ENCODE data around the gene DGKK.
"Not testable (repeated sequence)": the region's sequence is repeated elsewhere in the genome, so short reads cannot be mapped to it uniquely, and the experiment has no call there.

DGKK gene

GRCh38 chrX:50407976-50408375 lies 62.6 kb downstream of the DGKK start:
- DNase-seq = no peak

DNA sequence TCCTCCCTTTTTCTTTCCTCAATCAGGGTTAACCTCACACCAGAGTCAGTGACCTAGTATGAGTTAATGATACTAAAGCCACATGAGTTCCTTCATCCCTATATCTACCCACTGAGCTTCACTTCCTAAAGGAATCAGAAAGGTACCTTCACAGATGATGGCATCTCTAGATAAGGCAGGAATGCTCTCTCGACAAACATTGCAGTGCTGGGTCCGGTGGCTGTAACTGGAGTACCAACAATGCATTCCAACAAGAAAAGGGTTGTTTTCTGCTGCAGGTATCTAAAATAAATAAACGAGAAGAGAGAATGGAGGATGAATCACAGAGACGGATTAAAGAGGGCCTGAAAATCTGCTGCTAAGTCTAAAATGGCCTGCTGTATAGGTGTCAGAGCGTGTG lies 66.7 kb downstream of the DGKK start:
- DNase-seq = no peak

DNA sequence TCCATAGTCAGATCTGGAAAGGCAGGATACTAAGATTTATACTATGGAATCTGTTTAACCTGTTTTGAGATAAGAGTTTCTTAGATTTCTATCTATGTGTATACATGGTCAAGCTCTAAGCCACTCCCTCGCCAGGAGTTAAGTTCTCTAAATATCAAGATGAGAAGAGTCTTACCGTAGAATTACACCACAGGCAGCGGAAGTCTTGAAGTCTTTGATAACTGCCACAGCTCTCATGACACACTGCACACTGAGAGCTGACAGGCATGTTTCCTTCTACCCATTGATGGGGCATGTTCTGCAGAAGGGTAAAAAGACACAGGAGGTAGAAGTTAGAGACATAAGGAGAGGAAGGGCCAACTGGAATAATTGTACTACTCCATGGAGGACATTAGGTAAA lies 67.7 kb downstream of the DGKK start:
- no peak for DNase-seq

DNA sequence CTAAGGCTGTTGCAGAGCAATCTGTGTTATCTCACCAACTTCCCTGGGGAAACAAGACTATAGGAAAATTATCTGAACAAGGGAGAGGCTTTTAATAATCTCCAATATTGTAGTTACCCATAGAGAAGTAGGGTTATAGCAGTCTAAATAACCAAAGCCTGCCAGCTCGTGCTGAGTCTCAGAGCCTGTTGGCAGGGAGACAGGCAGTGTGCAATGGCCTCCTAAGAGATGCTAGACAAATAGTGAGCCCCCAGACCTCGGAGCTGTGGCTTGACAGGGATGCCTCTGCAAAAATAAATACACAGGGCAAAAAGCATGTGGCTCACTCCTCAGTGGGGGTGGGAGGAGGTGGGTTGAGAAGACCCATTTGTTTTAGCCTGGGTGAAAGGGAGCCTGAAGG lies 76.7 kb downstream of the DGKK start:
- no peak for DNase-seq

- DNase-seq = no peak
Observed at GRCh38 chrX:50386520-50386919, 84.1 kb downstream of the DGKK start.

GRCh38 chrX:50381729-50382415 lies 88.8 kb downstream of the DGKK start:
- no peak for DNase-seq

DNA sequence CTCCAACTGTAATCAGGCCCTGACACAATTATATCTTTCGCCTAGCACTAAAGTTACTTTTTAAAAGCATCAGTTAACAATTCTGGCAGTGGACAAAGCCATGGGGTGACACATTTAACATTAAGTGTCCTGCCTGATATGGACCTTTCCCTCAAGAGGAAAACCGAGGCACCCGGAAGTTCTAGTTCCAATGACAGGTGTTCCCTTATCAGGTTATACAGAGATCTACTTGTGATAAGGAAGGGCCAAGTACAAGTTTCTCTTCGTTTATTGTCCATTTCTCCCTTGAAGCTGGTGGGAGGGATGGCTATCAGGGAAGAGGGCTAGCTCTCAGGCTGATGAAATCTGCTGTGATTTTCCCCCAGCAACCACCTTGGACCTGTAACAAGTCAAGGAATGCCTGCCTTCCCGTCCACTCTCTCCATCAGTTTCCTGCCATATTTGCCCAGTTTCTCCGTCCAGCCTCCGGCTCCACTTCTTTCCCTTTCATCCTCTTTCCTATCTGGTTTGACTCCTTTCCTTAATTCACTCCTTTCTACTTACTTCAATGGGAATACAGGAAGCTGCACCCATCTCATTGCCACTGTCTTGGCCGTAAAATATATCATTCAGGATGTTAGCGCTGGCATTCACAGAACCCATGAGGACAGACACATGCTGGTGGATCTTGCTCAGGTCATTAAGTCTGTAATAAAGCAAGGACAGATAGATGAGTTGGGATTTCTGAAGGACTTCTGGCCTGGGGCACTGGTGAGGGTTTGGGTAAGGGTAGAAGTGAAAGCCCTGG lies 95.0 kb downstream of the DGKK start:
- no peak for DNase-seq

GRCh38 chrX:50372966-50373365 lies 97.7 kb downstream of the DGKK start:
- DNase-seq = no peak

DNA sequence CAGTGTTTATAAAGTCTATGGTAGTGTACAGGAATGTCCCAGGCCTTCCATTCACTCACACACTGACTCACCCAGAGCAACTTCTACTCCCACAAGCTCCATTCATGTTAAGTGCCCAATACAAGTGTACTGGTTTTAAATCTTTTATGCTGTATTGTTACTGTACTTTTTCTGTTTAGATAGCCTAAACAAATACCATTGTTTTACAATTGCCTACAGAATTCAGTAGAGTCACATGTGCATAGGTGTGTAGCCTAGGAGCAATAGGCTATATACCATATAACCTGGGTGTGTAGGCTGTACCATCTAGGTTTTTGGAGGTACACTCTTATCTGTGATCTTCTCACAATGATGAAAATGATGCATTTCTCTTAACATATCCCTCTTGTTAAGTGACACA lies 126.7 kb downstream of the DGKK start:
- no peak for DNase-seq

- no peak for DNase-seq
Observed at GRCh38 chrX:50333308-50333707, 137.3 kb downstream of the DGKK start.

DNA sequence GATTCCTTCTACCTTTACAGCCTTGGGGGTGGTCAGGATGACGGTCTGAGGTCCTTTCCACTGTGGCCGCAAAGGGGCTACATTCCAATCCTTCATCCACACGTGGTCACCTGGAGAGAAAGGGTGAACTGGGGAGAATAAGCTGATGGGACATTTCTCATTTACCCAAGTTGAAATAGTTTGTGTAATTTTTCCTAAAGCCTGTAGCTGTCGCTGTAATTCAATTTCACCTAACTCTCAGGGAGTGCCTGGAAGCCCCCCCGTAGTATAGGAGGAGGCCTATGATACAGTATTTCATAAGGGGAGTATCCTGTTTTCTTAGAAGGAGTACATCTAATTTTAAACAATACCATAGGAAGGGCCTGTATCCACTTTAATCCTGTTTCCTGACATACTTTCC lies 138.0 kb downstream of the DGKK start:
- not testable (repeated sequence) for DNase-seq

DNA sequence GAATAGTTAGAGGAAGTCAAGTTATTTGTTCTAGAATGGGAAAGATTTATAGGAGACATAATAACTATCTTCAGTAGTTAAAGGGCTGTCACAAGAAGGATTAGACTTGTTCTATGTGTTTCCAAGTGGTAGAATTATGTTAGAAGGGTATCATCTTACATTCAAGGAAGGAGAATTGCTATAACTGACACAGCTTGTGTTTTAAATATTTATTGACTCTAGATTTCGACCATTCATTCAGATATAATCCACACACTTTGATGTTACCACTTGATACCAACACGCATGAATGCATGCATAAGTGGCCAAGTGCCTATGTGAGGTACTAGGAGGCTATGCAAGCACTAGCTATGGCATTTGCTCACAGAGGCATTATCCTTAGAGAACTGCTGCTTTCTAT lies 143.4 kb downstream of the DGKK start:
- no peak for DNase-seq
